ENCODE results near the gene DRAM1. TPM values are rescaled to one million over a fixed set of nuclear protein-coding genes. Genes with fewer than 3 reads are reported as not detected.

The DRAM1 gene
- polyA plus RNA-seq, 1 donor (not counting 4 experiments of a cell fraction or from before 2014, with no cell fraction given) = 21.7 TPM

DNA sequence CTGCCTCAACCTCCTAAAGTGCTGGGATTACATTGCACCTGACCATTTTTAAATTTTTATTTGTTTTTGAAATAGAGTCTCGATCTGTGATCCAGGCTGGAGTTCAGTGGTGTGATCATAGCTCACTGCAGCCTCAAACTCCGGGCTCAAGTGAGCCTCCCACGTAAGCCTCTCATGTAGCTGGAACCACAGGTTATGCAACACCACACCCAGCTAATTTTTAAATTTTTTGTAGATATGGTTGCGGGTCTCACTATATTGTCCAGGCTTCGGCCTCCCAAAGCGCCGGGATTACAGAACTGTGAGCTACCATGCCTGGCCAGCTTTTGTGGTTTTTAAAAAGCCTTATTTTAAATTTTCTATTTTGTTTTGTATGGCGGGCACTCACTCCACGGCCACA lies 2.2 kb upstream of the DRAM1 start:
- Histone ChIP-seq H3K36me3 (ENCODE audit: control insufficient read depth in 2 of 2, extremely low read depth in 1 of 2, insufficient read depth in 2 of 2, low read length in 2 of 2) (no peaks in the 10 kb centered on the region), H2AFZ (ENCODE audit: control insufficient read depth, low read length) (no peak overlapping the region), H3K9me3 (ENCODE audit: control insufficient read depth, low read depth, low read length) (no peaks in the 10 kb centered on the region), H3K79me2 (ENCODE audit: control insufficient read depth, insufficient read depth, low read length) (peaks cover 11% of the 10 kb centered on the region), H3K4me3 (ENCODE audit: control insufficient read depth in 2 of 3, extremely low read depth in 1 of 3, insufficient read depth in 2 of 3, low read depth in 1 of 3, low read length in 3 of 3) (no peak overlapping the region), H3K27me3 (ENCODE audit: control insufficient read depth, extremely low read depth, insufficient read depth, low read length) (no peaks in the 10 kb centered on the region), H4K20me1 (ENCODE audit: control insufficient read depth, extremely low read depth, insufficient read depth, low read length) (no peaks in the 10 kb centered on the region), H3K4me1 (ENCODE audit: control insufficient read depth, extremely low read depth, insufficient read depth, low read length) (peaks cover 12% of the 10 kb centered on the region), H3K9me1 (ENCODE audit: control insufficient read depth, extremely low read depth, insufficient read depth, low read length) (no peaks in the 10 kb centered on the region), H3K9ac (ENCODE audit: control insufficient read depth, extremely low read depth, insufficient read depth, low read length) (no peak overlapping the region), H3K4me2 (ENCODE audit: control insufficient read depth, extremely low read depth, insufficient read depth, low read depth, low read length) (no peak overlapping the region), H3K27ac (ENCODE audit: control insufficient read depth, insufficient read depth, low read length) (no peak overlapping the region)
- TF ChIP-seq, protein P1, sequence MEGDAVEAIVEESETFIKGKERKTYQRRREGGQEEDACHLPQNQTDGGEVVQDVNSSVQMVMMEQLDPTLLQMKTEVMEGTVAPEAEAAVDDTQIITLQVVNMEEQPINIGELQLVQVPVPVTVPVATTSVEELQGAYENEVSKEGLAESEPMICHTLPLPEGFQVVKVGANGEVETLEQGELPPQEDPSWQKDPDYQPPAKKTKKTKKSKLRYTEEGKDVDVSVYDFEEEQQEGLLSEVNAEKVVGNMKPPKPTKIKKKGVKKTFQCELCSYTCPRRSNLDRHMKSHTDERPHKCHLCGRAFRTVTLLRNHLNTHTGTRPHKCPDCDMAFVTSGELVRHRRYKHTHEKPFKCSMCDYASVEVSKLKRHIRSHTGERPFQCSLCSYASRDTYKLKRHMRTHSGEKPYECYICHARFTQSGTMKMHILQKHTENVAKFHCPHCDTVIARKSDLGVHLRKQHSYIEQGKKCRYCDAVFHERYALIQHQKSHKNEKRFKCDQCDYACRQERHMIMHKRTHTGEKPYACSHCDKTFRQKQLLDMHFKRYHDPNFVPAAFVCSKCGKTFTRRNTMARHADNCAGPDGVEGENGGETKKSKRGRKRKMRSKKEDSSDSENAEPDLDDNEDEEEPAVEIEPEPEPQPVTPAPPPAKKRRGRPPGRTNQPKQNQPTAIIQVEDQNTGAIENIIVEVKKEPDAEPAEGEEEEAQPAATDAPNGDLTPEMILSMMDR (optimal IDR thresholded peaks at IDR 0.05 in 1 of 3, IDR thresholded peaks at IDR 0.05 in 1 of 3, conservative IDR thresholded peaks at IDR 0.05 in 1 of 3; ENCODE audit: extremely low read depth in 1 of 3, insufficient read depth in 2 of 3, low read length in 3 of 3) = no peak
- no peak for TF ChIP-seq EZH2 (IDR thresholded peaks at IDR 0.05; ENCODE audit: low read length)
- DNase-seq (ENCODE audit: low read depth, low spot score) = no peak
- no peak for FAIRE-seq
- dilution Hi-C loops (cut with MboI; ENCODE audit: extremely low pct_ligation_motif_present, low sequenced_read_pairs) = no loop called here

DNA sequence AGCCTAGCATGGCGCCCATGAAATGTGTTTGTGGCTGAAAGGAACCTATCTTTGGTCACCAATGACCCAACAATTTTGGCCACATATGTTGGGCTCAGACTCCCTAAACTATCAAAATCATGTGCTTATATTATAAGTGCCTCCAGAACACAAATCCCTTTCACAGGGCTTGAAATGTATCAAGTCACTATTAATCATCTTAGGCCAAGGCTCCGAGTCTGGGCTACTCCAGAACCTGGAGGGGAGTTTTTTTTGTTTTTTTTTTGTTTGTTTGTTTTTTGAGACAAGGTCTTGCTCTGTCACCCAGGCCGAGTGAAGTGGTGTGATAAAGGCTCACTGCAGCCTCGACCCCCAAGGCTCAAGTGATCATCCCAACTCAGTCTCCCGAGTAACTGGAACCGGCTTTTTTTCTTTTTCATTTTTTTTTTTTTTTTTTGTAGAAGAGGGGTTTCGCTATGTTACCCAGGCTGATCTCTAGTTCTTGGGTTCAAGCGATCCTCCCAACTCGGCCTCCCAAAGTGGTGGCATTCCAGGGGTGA lies 989 bp upstream of the DRAM1 start:
- dilution Hi-C loops (cut with MboI; ENCODE audit: extremely low pct_ligation_motif_present, low sequenced_read_pairs) = no loop called here
- Histone ChIP-seq H3K27me3 (ENCODE audit: control insufficient read depth, extremely low read depth, insufficient read depth, low read length) (no peaks in the 10 kb centered on the region), H3K9ac (ENCODE audit: control insufficient read depth, extremely low read depth, insufficient read depth, low read length) (peak overlapping the region; percentile 97), H3K4me2 (ENCODE audit: control insufficient read depth, extremely low read depth, insufficient read depth, low read depth, low read length) (peak overlapping the region; percentile 81), H3K9me3 (ENCODE audit: control insufficient read depth, low read depth, low read length) (no peaks in the 10 kb centered on the region), H3K27ac (ENCODE audit: control insufficient read depth, insufficient read depth, low read length) (peak overlapping the region; percentile 93), H4K20me1 (ENCODE audit: control insufficient read depth, extremely low read depth, insufficient read depth, low read length) (no peaks in the 10 kb centered on the region), H3K4me1 (ENCODE audit: control insufficient read depth, extremely low read depth, insufficient read depth, low read length) (peaks cover 13% of the 10 kb centered on the region), H3K9me1 (ENCODE audit: control insufficient read depth, extremely low read depth, insufficient read depth, low read length) (no peaks in the 10 kb centered on the region), H3K4me3 (ENCODE audit: control insufficient read depth in 2 of 3, extremely low read depth in 1 of 3, insufficient read depth in 2 of 3, low read depth in 1 of 3, low read length in 3 of 3) (peak overlapping the region; percentile 72 to 98 (median 92)), H2AFZ (ENCODE audit: control insufficient read depth, low read length) (peak overlapping the region; percentile 73), H3K36me3 (ENCODE audit: control insufficient read depth in 2 of 2, extremely low read depth in 1 of 2, insufficient read depth in 2 of 2, low read length in 2 of 2) (no peaks in the 10 kb centered on the region), H3K79me2 (ENCODE audit: control insufficient read depth, insufficient read depth, low read length) (peaks cover 11% of the 10 kb centered on the region)
- FAIRE-seq (no peak), DNase-seq (ENCODE audit: low read depth, low spot score) (no peak)
- no peak for TF ChIP-seq EZH2 (IDR thresholded peaks at IDR 0.05; ENCODE audit: low read length)
- TF ChIP-seq, protein P1 (optimal IDR thresholded peaks at IDR 0.05 in 1 of 3, IDR thresholded peaks at IDR 0.05 in 1 of 3, conservative IDR thresholded peaks at IDR 0.05 in 1 of 3; ENCODE audit: extremely low read depth in 1 of 3, insufficient read depth in 2 of 3, low read length in 3 of 3) = no peak

Measured in keratinocyte (primary cell).